Measurements from ENCODE around the gene RARB. TPM values are rescaled to one million over a fixed set of nuclear protein-coding genes. Genes with fewer than 3 reads are reported as not detected.

Gene RARB
- total and polyA plus RNA-seq, 9 of the 15 experiments (the other 6 are each of a cell fraction or from before 2014, with no cell fraction given) = 0.15 to 1.3 (median 0.27) TPM

GRCh38 chr3:25479727-25480010 lies 51.6 kb downstream of the RARB start (continued):
- TF ChIP-seq TFAM (CRISPR knock-in tag; conservative IDR thresholded peaks at IDR 0.05) = no peak
- no peak for TF ChIP-seq CBX3 (IDR thresholded peaks at IDR 0.05; ENCODE audit: borderline replicate concordance in 1 of 2, low read length in 2 of 2)
- no peak for TF ChIP-seq KLF1 (tag; IDR thresholded peaks at IDR 0.05)
- no peak for TF ChIP-seq ZNF253 (CRISPR knock-in tag; conservative IDR thresholded peaks at IDR 0.05)
- no peak for TF ChIP-seq OTX1 (CRISPR knock-in tag; IDR thresholded peaks at IDR 0.05)
- TF ChIP-seq SAFB (IDR thresholded peaks at IDR 0.05; ENCODE audit: borderline replicate concordance, low read depth, low read length) = no peak

GRCh38 chr3:25480811-25481210 lies 52.7 kb downstream of the RARB start:
- BruUV-seq (replicated peaks) = no TSS peak
- no peak for TF ChIP-seq HBP1 (CRISPR knock-in tag; IDR thresholded peaks at IDR 0.05)
- TF ChIP-seq ZNF444 (CRISPR knock-in tag; IDR thresholded peaks at IDR 0.05) = no peak
- no peak for TF ChIP-seq E2F5 (CRISPR knock-in tag; IDR thresholded peaks at IDR 0.05)
- TF ChIP-seq CCAR2 (IDR thresholded peaks at IDR 0.05; ENCODE audit: low read depth, low read length) = no peak
- no peak for TF ChIP-seq ZNF146 (CRISPR knock-in tag; IDR thresholded peaks at IDR 0.05; ENCODE audit: unreplicated experiment)

More at GRCh38 chr3:25480811-25481210, 52.7 kb downstream of the RARB start:
- Histone ChIP-seq H4K20me1 (replicated peaks; ENCODE audit: control insufficient read depth, insufficient read depth, low read length) (no peaks in the 10 kb centered on the region), H3K79me2 (ENCODE audit: control insufficient read depth, insufficient read depth, low read length) (no peaks in the 10 kb centered on the region), H2AFZ (ENCODE audit: low read depth, low read length) (no peak overlapping the region), H3K9me1 (ENCODE audit: control insufficient read depth, insufficient read depth, low read length) (no peaks in the 10 kb centered on the region), H3K9ac (ENCODE audit: insufficient read depth in 1 of 2, low read depth in 2 of 2, low read length in 2 of 2) (no peak overlapping the region), H3K27ac (ENCODE audit: extremely low read depth, low read depth, low read length) (no peak overlapping the region), H3K4me3 (no peak overlapping the region), H3K4me1 (replicated peaks in 1 of 2; ENCODE audit: control insufficient read depth in 2 of 2, insufficient read depth in 2 of 2, low read length in 2 of 2) (no peaks in the 10 kb centered on the region), H3K9me3 (replicated peaks; ENCODE audit: control insufficient read depth, insufficient read depth, low read depth, low read length) (no peaks in the 10 kb centered on the region), H3K4me2 (ENCODE audit: insufficient read depth, low read length) (no peak overlapping the region), H3K27me3 (ENCODE audit: control insufficient read depth in 2 of 2, insufficient read depth in 2 of 2, low read length in 2 of 2) (no peaks in the 10 kb centered on the region; a peak in 1 of 5 replicates), H3K36me3 (ENCODE audit: control insufficient read depth, insufficient read depth, low read length) (no peaks in the 10 kb centered on the region)
- ATAC-seq (no peak), DNase-seq (ENCODE audit: extremely low read depth in 1 of 4, low spot score in 3 of 4) (no peak), FAIRE-seq (no peak)
- in situ Hi-C loops (cut with MboI) (no loop called here), intact Hi-C loops (cut with micrococcal nuclease) (no loop called here)
- ChIA-PET POLR2A (interaction anchor here (1.1 kb wide), 1 partner anchor 26 kb away, joined by 4 read pairs; no protein-coding TSS in a partner anchor), CTCF (ENCODE audit: low intra/inter-chr PET ratio) (no interaction called here)
- WGBS (ENCODE audit: insufficient coverage, low coverage, missing lambda C conversion rate) = 6% methylated on average over 1 of the region's 1 CpG

All from K562 (cell line).